ENCODE measurements around the gene PLCD1.

Gene PLCD1

GRCh38 chr3:37993820-37994638 lies 35.4 kb downstream of the PLCD1 start:
- CTCF ChIA-PET, result interaction anchor here (1.0 kb wide), 1 partner anchor 137 kb away, joined by 3 read pairs; no protein-coding TSS in a partner anchor
- H3K4me3 ChIP-seq (ENCODE audit: low read depth, low read length), result peak overlapping the region; percentile 72
- DNase-seq (ENCODE audit: low read depth, low spot score), result no peak
- POLR2A ChIA-PET, result no interaction called here
- TF ChIP-seq, protein P1, sequence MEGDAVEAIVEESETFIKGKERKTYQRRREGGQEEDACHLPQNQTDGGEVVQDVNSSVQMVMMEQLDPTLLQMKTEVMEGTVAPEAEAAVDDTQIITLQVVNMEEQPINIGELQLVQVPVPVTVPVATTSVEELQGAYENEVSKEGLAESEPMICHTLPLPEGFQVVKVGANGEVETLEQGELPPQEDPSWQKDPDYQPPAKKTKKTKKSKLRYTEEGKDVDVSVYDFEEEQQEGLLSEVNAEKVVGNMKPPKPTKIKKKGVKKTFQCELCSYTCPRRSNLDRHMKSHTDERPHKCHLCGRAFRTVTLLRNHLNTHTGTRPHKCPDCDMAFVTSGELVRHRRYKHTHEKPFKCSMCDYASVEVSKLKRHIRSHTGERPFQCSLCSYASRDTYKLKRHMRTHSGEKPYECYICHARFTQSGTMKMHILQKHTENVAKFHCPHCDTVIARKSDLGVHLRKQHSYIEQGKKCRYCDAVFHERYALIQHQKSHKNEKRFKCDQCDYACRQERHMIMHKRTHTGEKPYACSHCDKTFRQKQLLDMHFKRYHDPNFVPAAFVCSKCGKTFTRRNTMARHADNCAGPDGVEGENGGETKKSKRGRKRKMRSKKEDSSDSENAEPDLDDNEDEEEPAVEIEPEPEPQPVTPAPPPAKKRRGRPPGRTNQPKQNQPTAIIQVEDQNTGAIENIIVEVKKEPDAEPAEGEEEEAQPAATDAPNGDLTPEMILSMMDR (IDR thresholded peaks at IDR 0.05; ENCODE audit: insufficient read depth, low read length, missing control alignments), result no peak

GRCh38 chr3:37993460-37993819 lies 36.0 kb downstream of the PLCD1 start:
- ChIA-PET CTCF (no interaction called here), POLR2A (no interaction called here)
- DNase-seq (ENCODE audit: low read depth, low spot score), result no peak
- TF ChIP-seq, protein P1 (IDR thresholded peaks at IDR 0.05; ENCODE audit: insufficient read depth, low read length, missing control alignments), result no peak
- H3K4me3 ChIP-seq (ENCODE audit: low read depth, low read length), result peak overlapping the region; percentile 72

DNA sequence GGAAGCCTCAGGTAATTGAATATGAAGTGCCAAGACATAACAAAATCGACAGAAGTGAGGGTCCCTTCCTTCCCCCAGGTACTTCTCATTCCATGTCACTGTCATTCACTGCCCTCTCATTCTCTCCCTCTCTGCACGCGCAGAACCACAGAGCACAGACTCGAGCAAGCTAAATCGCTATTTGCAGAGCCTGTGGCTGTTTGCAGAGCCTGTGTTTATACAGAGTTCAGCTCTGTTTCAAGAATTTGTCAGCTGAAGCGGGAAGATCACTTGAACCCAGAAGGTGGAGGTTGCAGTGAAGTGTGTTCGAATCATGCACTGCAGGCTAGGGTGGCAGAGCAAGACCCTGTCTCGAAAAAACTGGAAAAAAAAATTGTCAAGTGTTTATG lies 36.4 kb downstream of the PLCD1 start:
- TF ChIP-seq, protein P1 (IDR thresholded peaks at IDR 0.05; ENCODE audit: insufficient read depth, low read length, missing control alignments), result no peak
- no peak for DNase-seq (ENCODE audit: low read depth, low spot score)
- no peak overlapping the region for H3K4me3 ChIP-seq (ENCODE audit: low read depth, low read length)
- ChIA-PET CTCF (no interaction called here), POLR2A (no interaction called here)

GRCh38 chr3:37992271-37993066 lies 37.0 kb downstream of the PLCD1 start:
- H3K4me3 ChIP-seq (ENCODE audit: low read depth, low read length), result no peak overlapping the region
- TF ChIP-seq, protein P1 (IDR thresholded peaks at IDR 0.05; ENCODE audit: insufficient read depth, low read length, missing control alignments), result no peak
- ChIA-PET CTCF (interaction anchor here (1.0 kb wide), 1 partner anchor 137 kb away, joined by 5 read pairs; no protein-coding TSS in a partner anchor), POLR2A (no interaction called here)
- DNase-seq (ENCODE audit: low read depth, low spot score), result no peak

DNA sequence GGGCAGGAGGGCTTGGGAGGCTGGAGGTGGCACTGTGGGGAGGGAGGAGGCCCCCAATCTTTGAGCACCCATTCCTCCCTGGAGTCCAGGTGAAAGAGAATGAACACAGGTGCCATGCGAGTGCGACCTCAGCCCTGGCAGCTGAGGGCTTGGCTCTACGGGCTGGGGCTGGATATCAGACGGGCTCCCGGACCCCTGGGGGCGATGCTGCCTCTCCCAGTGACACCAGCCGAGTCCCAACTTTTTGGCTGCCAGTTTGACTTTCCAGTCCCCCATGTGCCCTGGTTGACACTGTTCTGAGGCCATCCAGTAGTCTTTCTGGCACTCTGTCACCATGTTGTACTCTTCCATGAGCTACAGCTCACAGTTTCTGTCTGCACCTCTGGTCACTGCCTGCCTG lies 37.6 kb downstream of the PLCD1 start:
- POLR2A ChIA-PET, result no interaction called here
- no peak overlapping the region for H3K4me3 ChIP-seq (ENCODE audit: low read depth, low read length)
- CTCF ChIA-PET, result interaction anchor here (1.0 kb wide), 1 partner anchor 136 kb away, joined by 5 read pairs; no protein-coding TSS in a partner anchor
- no peak for DNase-seq (ENCODE audit: low read depth, low spot score)
- TF ChIP-seq, protein P1 (IDR thresholded peaks at IDR 0.05; ENCODE audit: insufficient read depth, low read length, missing control alignments), result no peak

- H3K4me3 ChIP-seq (ENCODE audit: low read depth, low read length), result no peak overlapping the region
- TF ChIP-seq, protein P1 (IDR thresholded peaks at IDR 0.05; ENCODE audit: insufficient read depth, low read length, missing control alignments), result no peak
- ChIA-PET CTCF (interaction anchor here (2.3 kb wide), 1 partner anchor 17 kb away, joined by 7 read pairs; no protein-coding TSS in a partner anchor), POLR2A (no interaction called here)
- DNase-seq (ENCODE audit: low read depth, low spot score), result no peak
Measured at GRCh38 chr3:37991109-37991508, 38.3 kb downstream of the PLCD1 start.
